ENCODE data around the gene CALD1.

- no peak for TF ChIP-seq OSR1 (CRISPR knock-in tag; IDR thresholded peaks at IDR 0.05)
- no peak for TF ChIP-seq ZNF70 (CRISPR knock-in tag; IDR thresholded peaks at IDR 0.05)
- no peak for TF ChIP-seq ZNF565 (CRISPR knock-in tag; conservative IDR thresholded peaks at IDR 0.05; ENCODE audit: low read depth)
- no peak for TF ChIP-seq PATZ1 (CRISPR knock-in tag; IDR thresholded peaks at IDR 0.05; ENCODE audit: borderline replicate concordance)
These were observed 57.0 kb downstream of the CALD1 start for GRCh38 chr7:134836447-134836846.

All from SK-N-SH treated with all-trans-retinoic acid at 6 μM for 48 hours (cell line).